GM18526 (cell line): ENCODE data around the gene TMEM135.

Experiments
- POLR2A ChIP-seq: IDR thresholded peaks from 3 replicates; pipeline ENCODE4 v1.6.1; 2011; ENCODE audit not compliant: insufficient read length; ENCODE audit errors: extremely low read depth

TMEM135 gene

GRCh38 chr11:87194985-87195820, 157.5 kb downstream of the TMEM135 start:
- TF ChIP-seq POLR2A: no peak

GRCh38 chr11:87198266-87198881, 160.6 kb downstream of the TMEM135 start:
- no peak for TF ChIP-seq POLR2A

GRCh38 chr11:87201376-87201775, 163.6 kb downstream of the TMEM135 start:
- no peak for TF ChIP-seq POLR2A

- TF ChIP-seq POLR2A: no peak
These were observed 166.3 kb downstream of the TMEM135 start for GRCh38 chr11:87203907-87204602.

- no peak for TF ChIP-seq POLR2A
These were observed 175.2 kb downstream of the TMEM135 start for GRCh38 chr11:87212891-87213290.

GRCh38 chr11:87213444-87213843, 175.7 kb downstream of the TMEM135 start:
- no peak for TF ChIP-seq POLR2A

GRCh38 chr11:87215236-87215635, 177.5 kb downstream of the TMEM135 start:
- no peak for TF ChIP-seq POLR2A

GRCh38 chr11:87219266-87219665, 181.5 kb downstream of the TMEM135 start:
- TF ChIP-seq POLR2A: no peak

GRCh38 chr11:87223816-87224215, 186.1 kb downstream of the TMEM135 start:
- no peak for TF ChIP-seq POLR2A

- no peak for TF ChIP-seq POLR2A
These were observed 186.8 kb downstream of the TMEM135 start for GRCh38 chr11:87224486-87224885.

- TF ChIP-seq POLR2A: no peak
These were observed 191.1 kb downstream of the TMEM135 start for GRCh38 chr11:87228820-87229219.

- no peak for TF ChIP-seq POLR2A
These were observed 193.3 kb downstream of the TMEM135 start for GRCh38 chr11:87230995-87231394.

- TF ChIP-seq POLR2A: no peak
These were observed 194.6 kb downstream of the TMEM135 start for GRCh38 chr11:87232320-87232719.

GRCh38 chr11:87235366-87235765, 197.6 kb downstream of the TMEM135 start:
- no peak for TF ChIP-seq POLR2A

- TF ChIP-seq POLR2A: no peak
These were observed 198.6 kb downstream of the TMEM135 start for GRCh38 chr11:87236368-87236767.

- TF ChIP-seq POLR2A: no peak
These were observed 201.3 kb downstream of the TMEM135 start for GRCh38 chr11:87239001-87239400.
